OCI-LY7 (cell line): ENCODE results near the gene VAC14.

Experiments used
- CTCF ChIP-seq: fragments of 200-600 bp; sonication (generic); conservative IDR thresholded peaks from 2 replicates; pipeline ENCODE4 v1.5.1; 2014; ENCODE audit warnings: mild to moderate bottlenecking, antibody characterized with exemption, low read length, moderate library complexity, mixed read lengths
- EZH2phosphoT487 ChIP-seq: fragments of 200-600 bp; sonication (generic); IDR thresholded peaks from 2 replicates; pipeline ENCODE4 v1.6.1; 2018; ENCODE audit warnings: low read depth, borderline replicate concordance, mild to moderate bottlenecking, mixed run types, antibody characterized with exemption, low read length, moderate library complexity, mixed read lengths

GRCh38 chr16:70647441-70648359 is 153.3 kb downstream of the VAC14 start:
- TF ChIP-seq CTCF (no peak), EZH2phosphoT487 (no peak)
